ENCODE data around the gene KCNMB2. TPM values are rescaled to one million over a fixed set of nuclear protein-coding genes. Genes with fewer than 3 reads are reported as not detected.

Gene KCNMB2
- total RNA-seq, 4 donors from 2014 or later: 0.82 TPM; not detected in 3

GRCh38 chr3:178685591-178685906, 149.3 kb downstream of the KCNMB2 start:
- H3K27ac ChIP-seq: no peak overlapping the region
- in situ Hi-C loops (cut with MboI; ENCODE audit: low pct_ligation_motif_present in 1 of 4, low pct_unique_long_range_greater_than_20kb in 1 of 4, low sequenced_read_pairs in 3 of 4): no loop called here
- intact Hi-C loops (cut with DNase I; ENCODE audit: low total_unique reads): no loop called here
- WGBS, 2 donors (ENCODE audit: low coverage in 1 of 2): 28 to 40% methylated on average over 3 of the region's 3 CpGs
- H3K27me3 ChIP-seq: no peaks in the 10 kb centered on the region
- TF ChIP-seq POLR2A (IDR thresholded peaks at IDR 0.05) (no peak), POLR2AphosphoS5 (IDR thresholded peaks at IDR 0.05) (no peak), CTCF (IDR thresholded peaks at IDR 0.05) (no peak), EP300 (IDR thresholded peaks at IDR 0.05; ENCODE audit: low read depth) (no peak)
- no peak overlapping the region for H3K4me3 ChIP-seq
- DNase-seq: no peak
- H3K4me1 ChIP-seq: no peaks in the 10 kb centered on the region
- no peaks in the 10 kb centered on the region for H3K36me3 ChIP-seq
- H3K9me3 ChIP-seq: no peaks in the 10 kb centered on the region

GRCh38 chr3:178686826-178687225, 150.6 kb downstream of the KCNMB2 start:
- intact Hi-C loops (cut with DNase I; ENCODE audit: low total_unique reads): no loop called here
- no peak overlapping the region for H3K4me3 ChIP-seq
- WGBS, 2 donors (ENCODE audit: low coverage in 1 of 2): 50 to 77% methylated on average over 1 of the region's 1 CpG

GRCh38 chr3:178690571-178690970, 154.3 kb downstream of the KCNMB2 start:
- intact Hi-C loops (cut with DNase I; ENCODE audit: low total_unique reads) (no loop called here), in situ Hi-C loops (cut with MboI; ENCODE audit: low pct_ligation_motif_present in 1 of 4, low pct_unique_long_range_greater_than_20kb in 1 of 4, low sequenced_read_pairs in 3 of 4) (no loop called here)
- whole genome bisulfite sequencing, 2 donors (ENCODE audit: low coverage in 1 of 2): 37 to 42% methylated on average over 2 of the region's 2 CpGs

More at GRCh38 chr3:178686826-178687225, 150.6 kb downstream of the KCNMB2 start:
- Histone ChIP-seq H3K4me1 (no peaks in the 10 kb centered on the region), H3K9me3 (no peaks in the 10 kb centered on the region), H3K27me3 (no peaks in the 10 kb centered on the region), H3K27ac (no peak overlapping the region), H3K36me3 (no peaks in the 10 kb centered on the region)
- no peak for TF ChIP-seq POLR2A (IDR thresholded peaks at IDR 0.05)
- TF ChIP-seq EP300 (IDR thresholded peaks at IDR 0.05; ENCODE audit: low read depth): no peak
- TF ChIP-seq POLR2AphosphoS5 (IDR thresholded peaks at IDR 0.05): no peak
- TF ChIP-seq CTCF (IDR thresholded peaks at IDR 0.05): no peak
- in situ Hi-C loops (cut with MboI; ENCODE audit: low pct_ligation_motif_present in 1 of 4, low pct_unique_long_range_greater_than_20kb in 1 of 4, low sequenced_read_pairs in 3 of 4): no loop called here
- no peak for DNase-seq

GRCh38 chr3:178699364-178699763, 163.1 kb downstream of the KCNMB2 start:
- DNase-seq: no peak
- Histone ChIP-seq H3K27me3 (no peaks in the 10 kb centered on the region), H3K27ac (no peak overlapping the region), H3K9me3 (no peaks in the 10 kb centered on the region), H3K36me3 (no peaks in the 10 kb centered on the region), H3K4me1 (no peaks in the 10 kb centered on the region), H3K4me3 (no peak overlapping the region)
- no peak for TF ChIP-seq POLR2A (IDR thresholded peaks at IDR 0.05)
- TF ChIP-seq CTCF (IDR thresholded peaks at IDR 0.05): no peak
- TF ChIP-seq EP300 (IDR thresholded peaks at IDR 0.05; ENCODE audit: low read depth): no peak
- TF ChIP-seq POLR2AphosphoS5 (IDR thresholded peaks at IDR 0.05): no peak
- in situ Hi-C loops (cut with MboI; ENCODE audit: low pct_ligation_motif_present in 1 of 4, low pct_unique_long_range_greater_than_20kb in 1 of 4, low sequenced_read_pairs in 3 of 4) (no loop called here), intact Hi-C loops (cut with DNase I; ENCODE audit: low total_unique reads) (no loop called here)
- 92% methylated on average over 4 of the region's 4 CpGs; no CpG with 5 or more reads in 1 of the 2 donors for WGBS, 2 donors (ENCODE audit: low coverage in 1 of 2)

More at GRCh38 chr3:178690571-178690970, 154.3 kb downstream of the KCNMB2 start:
- Histone ChIP-seq H3K9me3 (no peaks in the 10 kb centered on the region), H3K36me3 (no peaks in the 10 kb centered on the region), H3K4me1 (no peaks in the 10 kb centered on the region), H3K27ac (no peak overlapping the region), H3K4me3 (no peak overlapping the region), H3K27me3 (no peaks in the 10 kb centered on the region)
- no peak for DNase-seq
- TF ChIP-seq POLR2AphosphoS5 (IDR thresholded peaks at IDR 0.05) (no peak), CTCF (IDR thresholded peaks at IDR 0.05) (no peak), POLR2A (IDR thresholded peaks at IDR 0.05) (no peak), EP300 (IDR thresholded peaks at IDR 0.05; ENCODE audit: low read depth) (no peak)

Data from transverse colon (tissue), 4 donors.